Endometrial microvascular endothelial cells (primary cell): ENCODE measurements around the gene CD8B. TPM values are rescaled to one million over a fixed set of nuclear protein-coding genes. Genes with fewer than 3 reads are reported as not detected.

Experiments used
- in situ Hi-C: cut with HindIII; loops from 2 replicates; pipeline ENCODE4 v1.10.0; 2017; ENCODE audit warnings: low sequenced_read_pairs, low pct_unique_long_range_greater_than_20kb; ENCODE audit errors: inconsistent ontology term
- total RNA-seq: library from RNA; depleted of rRNA; stranded (reverse); fragments of >200 nt; gene quantifications from one replicate; pipeline ENCODE4 v1.2.3, GENCODE V29; 2015; ENCODE audit errors: inconsistent ontology term

CD8B gene
- total RNA-seq, 1 donor from 2014 or later, result not detected

DNA sequence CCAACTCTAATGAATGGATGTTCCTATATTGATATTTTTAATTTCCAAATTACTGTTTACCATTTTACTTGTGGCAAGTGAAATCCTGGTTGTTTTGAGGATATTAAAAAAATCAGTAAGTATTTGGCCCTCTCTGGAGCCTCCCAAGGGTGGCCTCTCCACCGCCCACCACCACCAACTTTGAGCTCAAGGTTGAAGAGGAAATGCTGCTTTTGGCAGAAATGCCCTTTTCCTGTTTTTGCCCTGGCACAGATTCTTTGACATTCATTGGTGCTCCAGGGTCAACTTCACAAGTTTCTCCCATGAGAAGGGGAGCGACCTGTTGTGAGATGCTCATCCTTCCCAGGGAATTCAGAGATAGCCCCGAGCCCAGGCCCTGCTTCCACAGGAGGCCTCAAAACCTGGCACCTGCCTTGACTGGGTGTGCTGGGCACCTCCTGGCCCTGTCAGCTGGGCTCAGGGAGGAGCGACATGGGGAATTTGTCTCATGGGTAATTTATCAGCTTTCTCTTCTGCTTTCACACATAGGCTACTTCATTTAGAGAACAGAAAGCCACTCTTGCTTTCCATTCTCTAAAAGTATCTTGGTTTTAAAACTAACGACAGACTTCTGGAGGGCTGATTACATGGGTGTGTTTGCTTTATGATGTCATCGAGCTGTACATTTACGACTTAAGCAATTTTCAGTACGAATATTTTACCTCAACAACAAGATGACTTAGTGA, 77.9 kb downstream of the CD8B start:
- in situ Hi-C loops, result no loop called here

DNA sequence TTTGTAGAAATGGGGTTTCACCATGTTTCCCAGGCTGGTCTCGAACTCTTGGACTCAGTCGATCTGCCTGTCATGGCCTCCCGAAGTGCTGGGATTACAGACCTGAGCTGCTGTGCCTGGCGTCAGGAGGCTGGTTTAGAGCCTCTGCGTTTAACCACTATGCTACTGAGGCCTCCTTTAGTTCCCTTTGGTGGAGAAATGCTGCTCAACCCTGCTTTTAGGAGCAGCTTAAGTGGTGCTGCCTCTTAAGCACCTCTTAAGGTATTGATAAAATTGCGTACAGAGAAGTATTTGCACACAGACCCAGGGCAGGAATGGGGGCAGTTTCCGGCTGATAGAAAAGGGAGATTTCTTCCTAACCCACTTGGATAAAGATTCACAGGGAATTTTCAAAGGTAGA, 78.9 kb downstream of the CD8B start:
- in situ Hi-C loops, result no loop called here

DNA sequence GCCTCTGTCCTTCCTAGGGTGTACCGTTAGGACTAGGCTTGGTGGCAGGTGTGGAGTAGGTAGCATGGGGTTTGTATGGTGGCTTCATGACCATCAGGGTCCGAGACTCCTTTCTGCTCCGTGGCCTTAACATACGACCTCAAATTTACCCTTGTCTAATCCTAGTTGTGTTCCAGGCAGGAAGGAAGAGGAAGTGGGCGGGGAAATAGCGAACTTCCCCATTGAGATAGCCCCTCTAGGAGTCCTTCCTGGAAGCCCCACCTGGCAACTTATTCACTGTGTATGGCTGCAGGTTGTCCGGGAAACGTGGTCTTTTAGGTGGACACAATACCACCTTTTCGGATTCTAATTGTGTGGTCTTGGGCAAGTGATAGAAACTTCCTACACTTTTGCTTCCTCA, 80.3 kb downstream of the CD8B start:
- in situ Hi-C loops, result no loop called here

DNA sequence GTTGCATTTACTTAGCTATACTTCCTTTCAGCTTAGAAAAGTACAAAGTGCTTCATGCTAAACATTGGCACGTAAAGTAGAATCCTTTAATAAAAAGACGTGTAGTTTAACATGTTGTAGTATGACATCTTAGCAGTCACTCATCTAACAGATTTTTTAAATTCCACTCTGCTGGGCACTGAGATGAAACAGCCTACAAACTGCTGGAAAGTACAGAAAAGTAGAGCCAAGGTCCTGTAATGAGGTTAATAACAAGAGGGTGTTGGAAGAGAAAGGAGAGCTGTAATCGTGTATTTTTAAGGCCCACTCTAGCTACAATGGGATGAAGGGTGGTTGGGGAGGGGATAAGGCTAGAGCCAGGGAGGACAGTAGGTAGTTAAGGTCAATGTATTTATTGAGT, 81.7 kb downstream of the CD8B start:
- in situ Hi-C loops, result no loop called here

DNA sequence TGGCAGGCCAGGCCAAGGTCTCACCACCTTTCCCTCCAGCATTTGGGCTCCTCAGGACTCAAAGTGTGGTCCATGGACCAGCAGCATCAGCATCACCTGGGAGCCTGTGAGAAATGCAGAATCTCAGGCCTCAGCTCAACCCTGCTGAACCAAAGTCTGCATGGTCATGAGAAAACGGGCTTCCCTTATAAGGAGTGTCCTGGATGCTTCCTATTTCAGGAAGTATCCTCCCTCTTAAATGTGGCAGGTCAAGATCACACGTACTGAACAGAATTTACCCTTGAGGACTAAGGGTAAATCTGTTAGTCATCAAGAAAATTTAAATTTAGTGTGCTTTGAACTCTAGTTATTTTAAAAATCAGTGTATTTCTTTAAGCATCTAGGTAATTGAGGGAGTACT, 82.7 kb downstream of the CD8B start:
- in situ Hi-C loops, result no loop called here

- in situ Hi-C loops, result no loop called here
These were observed 85.2 kb downstream of the CD8B start for GRCh38 chr2:86776532-86776931.

GRCh38 chr2:86775338-86775737, 86.3 kb downstream of the CD8B start:
- in situ Hi-C loops, result no loop called here

DNA sequence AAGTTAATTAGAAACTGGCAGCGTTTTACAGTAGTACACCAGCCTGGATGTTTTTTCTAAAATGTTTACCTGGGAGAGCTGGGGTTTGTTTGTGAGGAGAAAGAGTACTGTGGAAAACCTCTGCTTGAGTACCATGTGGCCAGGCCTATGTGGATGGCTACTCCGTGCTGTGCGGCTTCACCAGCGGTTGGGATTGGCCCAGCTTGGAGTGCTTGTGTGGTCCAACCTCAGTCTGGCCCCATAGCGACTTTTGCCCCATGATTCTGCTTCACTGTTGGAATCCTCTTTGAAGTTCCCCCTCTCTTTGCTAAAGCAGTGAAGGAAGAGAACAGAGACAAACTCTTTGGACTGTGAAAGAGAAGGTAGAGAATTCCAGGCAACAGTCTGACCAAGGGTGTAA, 86.8 kb downstream of the CD8B start:
- in situ Hi-C loops, result no loop called here

- in situ Hi-C loops, result no loop called here
These were observed 89.1 kb downstream of the CD8B start for GRCh38 chr2:86772611-86773010.

DNA sequence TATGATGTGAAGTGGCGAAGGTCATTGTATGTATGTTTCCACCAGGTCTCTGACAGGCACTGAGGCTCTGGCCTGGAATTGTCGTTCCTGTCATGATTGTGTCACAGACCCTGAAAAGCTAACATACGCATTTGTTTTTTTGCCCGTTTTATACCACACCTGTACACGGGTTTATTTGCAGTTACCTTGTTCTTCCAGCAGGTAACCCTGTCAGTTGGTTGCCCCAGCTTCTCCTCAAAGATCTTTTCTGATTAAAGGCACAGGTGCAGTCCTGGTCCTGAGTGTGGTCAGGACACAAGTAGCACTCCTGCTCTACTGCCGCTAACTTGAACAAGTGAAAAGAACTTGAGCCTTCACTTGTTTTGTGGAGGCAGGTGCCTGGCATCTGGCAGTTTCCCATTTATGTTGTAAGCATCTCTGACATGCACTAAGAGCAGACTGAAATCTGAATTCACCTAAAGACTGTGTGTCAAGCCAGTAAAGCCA, 90.8 kb downstream of the CD8B start:
- in situ Hi-C loops, result no loop called here

DNA sequence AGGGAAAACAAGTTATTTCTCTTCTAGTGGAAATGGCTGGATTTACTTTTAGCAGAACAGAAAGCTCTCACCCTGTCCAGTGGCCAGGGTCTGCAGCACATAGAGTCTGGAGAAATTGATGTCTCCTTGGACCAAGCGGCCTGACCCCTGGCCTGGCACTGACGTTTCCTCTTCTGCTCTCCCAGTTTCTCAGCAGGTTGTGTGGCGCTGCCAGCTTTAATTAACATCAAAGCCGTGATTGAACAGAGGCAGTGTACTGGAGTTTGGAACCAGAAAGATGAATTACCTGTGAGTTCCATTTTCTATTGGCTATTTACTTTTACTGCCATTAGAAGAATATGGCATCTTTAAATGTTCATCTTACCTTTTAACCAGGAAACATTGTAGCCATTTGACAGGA, 91.8 kb downstream of the CD8B start:
- in situ Hi-C loops, result no loop called here

- in situ Hi-C loops, result no loop called here
These were observed 93.3 kb downstream of the CD8B start for GRCh38 chr2:86768189-86768949.

Other genes starting within 250 kb of the CD8B start
- gene RNF103, start 238.0 kb downstream of the CD8B start, total RNA-seq, result 16.9 TPM
- gene RMND5A, start 141.6 kb downstream of the CD8B start, total RNA-seq, result 26.0 TPM
- not detected for gene CD8A, start 71.0 kb downstream of the CD8B start, total RNA-seq
- gene RGPD1, start 80.2 kb upstream of the CD8B start, total RNA-seq, result 0.46 TPM
- gene PLGLB1, start 160.0 kb upstream of the CD8B start, total RNA-seq, result 2.0 TPM